ENCODE measurements around the gene ZBTB7A.

DNA sequence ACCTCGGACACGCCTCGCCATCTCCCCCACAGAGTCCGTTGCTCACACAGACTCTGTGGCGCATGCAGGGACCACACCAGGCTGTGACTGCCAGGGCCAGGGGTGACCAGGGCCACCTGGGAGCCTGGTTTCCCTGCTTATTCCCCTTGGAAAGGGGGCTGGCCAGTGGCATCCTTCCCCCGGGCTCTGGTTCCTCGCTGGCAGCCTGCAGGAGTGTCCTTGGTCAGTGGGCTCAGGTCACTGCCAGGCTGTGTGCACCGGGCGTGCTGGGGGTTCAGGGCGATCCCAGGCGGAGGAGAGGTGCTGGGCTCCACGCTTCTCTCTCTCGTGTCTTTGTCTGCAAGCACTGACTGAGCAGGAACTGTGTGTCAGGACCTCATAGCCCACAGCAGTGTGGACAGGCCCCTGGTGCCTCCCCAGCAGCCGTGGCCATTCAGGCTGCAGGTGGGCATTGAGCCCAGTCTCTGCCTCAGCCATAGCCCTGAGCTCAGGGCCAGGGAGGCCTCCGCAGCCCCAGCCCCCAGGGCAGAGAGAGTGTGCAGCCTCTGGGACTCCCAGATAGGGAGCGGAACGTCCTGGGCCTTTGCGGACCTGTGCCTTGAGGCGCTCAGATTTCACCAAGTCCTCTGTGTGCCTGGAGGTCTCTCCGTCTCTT lies 52.7 kb downstream of the ZBTB7A start:
- TF ChIP-seq, protein P1, sequence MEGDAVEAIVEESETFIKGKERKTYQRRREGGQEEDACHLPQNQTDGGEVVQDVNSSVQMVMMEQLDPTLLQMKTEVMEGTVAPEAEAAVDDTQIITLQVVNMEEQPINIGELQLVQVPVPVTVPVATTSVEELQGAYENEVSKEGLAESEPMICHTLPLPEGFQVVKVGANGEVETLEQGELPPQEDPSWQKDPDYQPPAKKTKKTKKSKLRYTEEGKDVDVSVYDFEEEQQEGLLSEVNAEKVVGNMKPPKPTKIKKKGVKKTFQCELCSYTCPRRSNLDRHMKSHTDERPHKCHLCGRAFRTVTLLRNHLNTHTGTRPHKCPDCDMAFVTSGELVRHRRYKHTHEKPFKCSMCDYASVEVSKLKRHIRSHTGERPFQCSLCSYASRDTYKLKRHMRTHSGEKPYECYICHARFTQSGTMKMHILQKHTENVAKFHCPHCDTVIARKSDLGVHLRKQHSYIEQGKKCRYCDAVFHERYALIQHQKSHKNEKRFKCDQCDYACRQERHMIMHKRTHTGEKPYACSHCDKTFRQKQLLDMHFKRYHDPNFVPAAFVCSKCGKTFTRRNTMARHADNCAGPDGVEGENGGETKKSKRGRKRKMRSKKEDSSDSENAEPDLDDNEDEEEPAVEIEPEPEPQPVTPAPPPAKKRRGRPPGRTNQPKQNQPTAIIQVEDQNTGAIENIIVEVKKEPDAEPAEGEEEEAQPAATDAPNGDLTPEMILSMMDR (IDR thresholded peaks at IDR 0.05; ENCODE audit: low read depth, low read length): no peak
- no peak for TF ChIP-seq EZH2phosphoT487 (IDR thresholded peaks at IDR 0.05; ENCODE audit: low read depth)

Data from OCI-LY3 (cell line).